Posterior vena cava (tissue), 2 donors: ENCODE measurements around the gene MEF2C. TPM values are rescaled to one million over a fixed set of nuclear protein-coding genes. Genes with fewer than 3 reads are reported as not detected.

Source experiments
- DNase-seq: peaks from one replicate; pipeline ENCODE4 v3.0.0-alpha.2; 2020; ENCODE audit warnings: low spot score
- intact Hi-C, 2 donors: fragments of 100-400 bp; cut with DNase I; formaldehyde crosslinking; loops; one replicate each; pipeline versions ENCODE4 v1.14.1 to v1.14.2; 2022 to 2023
- total RNA-seq, 2 donors: library from RNA; stranded (reverse); fragmentation: NEBNext Ultra II Directional; extraction: Animal tissue kit (Norgen Biotek cat#: 25700); gene quantifications; one replicate each; pipeline ENCODE4 v1.2.1, GENCODE V29; 2021
- donor health status: DM: yes; HTN: yes; CAD: no.
- donor health status: DM: yes; HTN: yes; CAD: no.

Gene MEF2C
- total RNA-seq, 2 donors from 2014 or later, result 86.7 to 94.1 TPM

DNA sequence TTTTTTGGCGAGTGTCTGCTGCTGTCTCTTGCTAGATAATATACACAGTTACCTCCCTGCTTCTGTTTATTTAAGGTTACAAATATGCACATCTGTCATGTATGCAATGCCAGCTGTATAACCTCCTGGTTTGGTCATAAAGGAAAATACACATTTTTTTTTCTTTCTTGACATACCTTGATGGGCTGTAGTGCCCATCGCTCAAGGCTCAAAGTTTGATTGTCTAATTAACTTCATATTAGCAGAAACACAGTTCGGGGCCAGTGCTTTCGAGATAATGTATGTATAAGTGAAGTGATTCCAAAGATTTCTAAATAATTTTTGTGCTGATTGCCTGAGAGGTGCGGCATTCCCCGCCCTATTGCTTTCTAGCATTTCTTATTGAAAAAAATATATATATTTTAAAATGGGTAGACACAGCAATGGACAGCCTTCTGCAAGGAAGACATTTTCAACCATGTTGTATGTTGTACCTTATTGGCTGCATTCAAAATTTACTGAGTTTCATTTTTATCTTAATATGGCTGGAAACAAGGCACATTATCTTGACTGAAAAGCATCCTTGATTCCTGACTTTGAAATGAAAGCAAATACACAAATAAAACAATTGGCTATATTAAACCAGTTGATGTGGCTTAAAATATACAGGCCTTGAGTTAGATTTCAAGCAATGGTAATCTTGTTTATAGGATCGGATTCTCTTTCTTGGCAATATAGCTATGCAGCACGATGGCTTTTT lies 206.2 kb downstream of the MEF2C start:
- intact Hi-C loops, result loop anchor here in 1 of 2 donors (10.0 kb wide), 1 partner anchor 532 kb away; no protein-coding TSS in a partner anchor

DNA sequence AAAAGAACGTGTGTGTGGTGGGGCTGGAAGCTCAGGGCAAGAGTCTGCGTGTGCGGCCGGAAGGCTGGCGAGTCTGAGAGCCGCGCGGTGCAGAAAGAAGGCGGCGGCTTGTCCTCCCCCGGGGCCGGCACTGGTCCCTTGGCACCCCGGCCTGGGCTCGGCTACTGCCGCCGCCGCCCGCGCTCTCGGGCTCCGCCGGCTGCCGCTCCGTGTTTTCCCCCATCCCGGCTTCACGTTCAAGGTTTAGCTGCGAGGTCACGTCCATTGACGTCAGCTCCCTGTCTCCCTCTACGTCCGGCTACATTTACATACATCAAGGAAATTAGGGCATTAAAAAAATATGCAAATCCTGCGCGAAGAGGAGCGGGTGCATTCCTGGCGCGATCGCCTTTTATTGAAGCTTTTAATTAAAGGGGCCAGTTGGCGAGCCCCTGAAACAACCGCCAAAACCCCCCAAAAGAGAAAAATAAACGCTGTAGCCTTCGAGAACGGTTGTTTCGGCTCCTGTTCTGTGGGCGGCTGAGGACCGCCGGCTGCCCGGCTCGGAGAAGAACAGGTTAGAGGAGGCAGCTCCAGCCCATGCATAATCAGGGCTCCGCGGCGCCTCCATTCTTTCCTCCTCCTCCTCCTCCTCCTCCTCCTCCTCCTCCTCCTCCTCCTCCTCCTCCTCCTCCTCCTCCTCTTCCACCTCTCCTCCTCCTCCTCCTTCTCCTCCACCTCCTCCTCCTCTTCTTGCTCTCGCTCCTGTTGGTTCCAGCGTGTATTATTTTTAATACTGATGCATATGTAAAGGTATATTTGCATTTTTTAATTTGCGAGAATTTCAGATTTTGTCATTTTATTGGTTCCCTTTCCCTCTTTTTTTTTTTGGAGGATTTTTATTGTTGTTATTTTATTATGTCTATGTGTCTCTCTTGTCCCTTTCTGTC lies 207.0 kb downstream of the MEF2C start:
- intact Hi-C loops, result loop anchor here in 1 of 2 donors (10.0 kb wide), 1 partner anchor 531 kb away; no protein-coding TSS in a partner anchor

More for the DNA sequence above, 206.2 kb downstream of the MEF2C start:
- no peak for DNase-seq

DNA sequence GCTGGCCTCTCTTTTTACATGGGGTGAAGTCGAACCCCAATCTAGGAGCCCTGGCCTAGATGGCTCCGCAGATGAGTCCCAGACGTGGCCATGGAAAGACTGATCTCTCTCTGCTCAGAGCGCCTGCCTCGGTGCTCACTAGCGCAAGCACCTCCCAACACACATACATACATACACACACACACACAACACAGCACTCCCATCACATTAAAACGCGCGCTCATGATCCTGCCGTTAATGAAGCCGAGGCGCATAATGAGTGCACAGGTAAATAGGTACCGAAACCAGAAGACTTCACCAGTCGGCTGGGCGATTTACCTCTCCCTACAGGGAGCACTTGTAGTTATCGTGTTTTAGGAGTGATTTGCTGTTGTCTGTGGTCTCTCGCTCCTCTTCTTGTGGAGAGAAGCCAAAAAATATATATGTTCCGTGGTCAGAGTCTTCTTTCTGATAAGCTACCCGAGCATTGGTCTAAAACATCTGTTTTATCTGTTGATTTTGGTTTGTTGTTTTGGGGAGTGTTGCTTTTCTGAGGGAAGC lies 207.7 kb downstream of the MEF2C start:
- intact Hi-C loops, result loop anchor here in 1 of 2 donors (10.0 kb wide), 1 partner anchor 530 kb away; no protein-coding TSS in a partner anchor

More for the DNA sequence above, 207.0 kb downstream of the MEF2C start:
- DNase-seq, result peak; percentile 70

DNA sequence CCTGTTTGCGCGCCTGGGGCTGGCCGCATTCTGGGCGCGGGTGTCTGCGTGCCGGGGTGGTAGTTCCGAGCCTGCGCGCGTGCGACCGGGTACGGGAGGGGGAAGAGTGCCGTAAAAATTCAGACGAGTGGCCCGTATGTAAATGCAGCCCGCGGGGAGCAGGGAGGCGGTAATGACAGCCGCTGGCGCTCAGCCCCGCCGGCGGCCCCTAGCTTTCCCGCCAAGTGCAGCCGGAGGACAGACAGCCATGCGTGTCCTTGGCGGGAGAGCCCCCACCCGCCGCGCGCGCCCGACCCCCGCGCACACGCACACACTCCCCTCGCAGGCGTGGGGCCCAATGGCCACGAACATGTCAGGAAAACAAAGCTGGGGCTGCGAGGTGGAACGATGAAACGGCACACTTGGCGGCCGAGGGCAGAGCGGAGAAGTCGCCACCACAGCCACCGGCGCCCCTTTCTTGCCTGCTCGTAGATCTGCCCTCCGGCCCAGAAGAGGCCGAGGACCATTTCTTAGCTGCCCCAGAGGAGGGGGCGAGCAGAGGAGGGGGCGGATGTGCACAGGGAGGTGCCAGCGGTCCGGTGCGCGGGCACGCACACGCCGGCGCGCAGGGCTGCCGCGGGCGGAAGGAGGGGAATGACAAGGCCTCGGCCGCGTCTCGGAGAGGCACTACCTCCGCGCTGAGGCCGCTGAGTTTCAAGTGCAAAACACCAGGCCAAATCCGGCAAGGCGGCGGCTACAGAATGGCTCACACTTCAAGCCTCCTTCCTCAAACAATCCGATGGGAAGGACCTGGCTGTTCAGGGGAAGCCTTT lies 208.4 kb downstream of the MEF2C start:
- intact Hi-C loops, result loop anchor here in 1 of 2 donors (10.0 kb wide), 1 partner anchor 530 kb away; no protein-coding TSS in a partner anchor
- peak; percentile 79 for DNase-seq

More for the DNA sequence above, 207.7 kb downstream of the MEF2C start:
- peak; percentile 47 for DNase-seq

DNA sequence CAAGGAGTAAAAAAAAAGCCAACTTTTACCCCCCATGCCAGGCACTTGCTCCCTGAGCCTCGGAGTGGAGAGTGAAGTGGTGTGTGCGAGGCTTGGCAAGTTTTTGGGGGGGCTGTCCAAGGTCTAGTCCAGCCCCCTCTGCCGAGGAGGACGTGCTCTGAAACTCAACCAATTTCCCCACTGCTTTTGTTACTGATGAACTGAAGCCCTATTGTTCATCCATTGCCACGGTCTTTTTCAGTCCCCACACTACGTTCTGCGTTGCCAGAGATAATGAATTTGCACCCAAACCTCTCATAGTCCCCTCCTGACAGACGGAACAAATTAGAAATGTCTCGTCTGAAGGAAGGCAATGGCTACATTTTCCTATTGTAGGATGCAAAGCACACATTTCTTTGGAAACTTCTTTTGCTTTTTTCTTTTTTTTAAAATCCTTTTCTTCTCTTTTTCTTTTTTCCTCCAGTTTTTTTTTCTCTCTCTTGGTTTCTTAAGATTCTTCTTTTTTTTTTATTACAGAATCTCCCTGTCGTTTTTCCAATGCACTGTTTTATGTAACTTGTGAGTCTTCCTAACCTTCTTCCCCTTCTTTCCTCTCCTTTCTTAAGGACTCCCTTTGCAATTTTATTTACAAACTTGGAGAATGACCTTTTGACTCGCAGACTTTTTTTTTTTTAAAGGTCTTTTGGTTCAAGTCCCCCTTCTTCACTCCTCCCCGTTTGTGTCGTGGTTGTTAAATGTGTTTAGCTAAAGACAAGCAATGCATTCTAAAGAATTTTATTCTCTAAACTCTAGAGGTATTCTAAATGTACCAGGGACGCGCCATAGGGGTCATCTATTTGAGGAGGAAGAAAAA lies 209.5 kb downstream of the MEF2C start:
- intact Hi-C loops, result loop anchor here in 1 of 2 donors (10.0 kb wide), 1 partner anchor 529 kb away; no protein-coding TSS in a partner anchor
- no peak for DNase-seq

DNA sequence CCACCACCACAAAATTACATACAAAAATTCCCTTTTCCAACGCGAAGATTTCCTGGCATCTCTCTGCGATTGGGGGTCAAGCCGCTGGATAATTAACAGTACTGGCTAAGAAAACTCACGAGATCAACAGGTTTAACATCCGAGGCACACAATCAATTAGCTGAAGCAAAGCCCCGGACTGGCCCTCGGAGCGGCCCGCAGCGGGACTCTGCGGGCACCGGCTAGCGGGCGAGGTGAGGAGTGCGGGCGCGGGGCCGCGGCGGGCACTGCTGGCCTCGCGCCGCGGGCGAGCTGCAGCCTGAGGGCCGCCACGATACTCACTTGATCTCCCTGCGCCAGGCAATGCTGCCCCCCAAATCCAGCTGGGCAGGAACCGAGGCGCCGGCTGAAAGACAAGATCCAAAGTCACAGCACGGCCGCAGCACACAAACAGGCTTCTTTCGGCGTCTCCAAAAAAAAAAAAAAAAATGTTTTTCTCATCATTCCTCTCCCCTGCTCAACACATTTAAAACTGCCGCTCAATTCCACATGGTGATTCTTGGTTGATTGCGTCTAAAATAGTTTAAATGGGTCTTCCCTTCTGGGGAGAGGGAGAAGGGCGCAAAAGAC lies 210.2 kb downstream of the MEF2C start:
- intact Hi-C loops, result loop anchor here in 1 of 2 donors (10.0 kb wide), 1 partner anchor 528 kb away; no protein-coding TSS in a partner anchor
- no peak for DNase-seq

DNA sequence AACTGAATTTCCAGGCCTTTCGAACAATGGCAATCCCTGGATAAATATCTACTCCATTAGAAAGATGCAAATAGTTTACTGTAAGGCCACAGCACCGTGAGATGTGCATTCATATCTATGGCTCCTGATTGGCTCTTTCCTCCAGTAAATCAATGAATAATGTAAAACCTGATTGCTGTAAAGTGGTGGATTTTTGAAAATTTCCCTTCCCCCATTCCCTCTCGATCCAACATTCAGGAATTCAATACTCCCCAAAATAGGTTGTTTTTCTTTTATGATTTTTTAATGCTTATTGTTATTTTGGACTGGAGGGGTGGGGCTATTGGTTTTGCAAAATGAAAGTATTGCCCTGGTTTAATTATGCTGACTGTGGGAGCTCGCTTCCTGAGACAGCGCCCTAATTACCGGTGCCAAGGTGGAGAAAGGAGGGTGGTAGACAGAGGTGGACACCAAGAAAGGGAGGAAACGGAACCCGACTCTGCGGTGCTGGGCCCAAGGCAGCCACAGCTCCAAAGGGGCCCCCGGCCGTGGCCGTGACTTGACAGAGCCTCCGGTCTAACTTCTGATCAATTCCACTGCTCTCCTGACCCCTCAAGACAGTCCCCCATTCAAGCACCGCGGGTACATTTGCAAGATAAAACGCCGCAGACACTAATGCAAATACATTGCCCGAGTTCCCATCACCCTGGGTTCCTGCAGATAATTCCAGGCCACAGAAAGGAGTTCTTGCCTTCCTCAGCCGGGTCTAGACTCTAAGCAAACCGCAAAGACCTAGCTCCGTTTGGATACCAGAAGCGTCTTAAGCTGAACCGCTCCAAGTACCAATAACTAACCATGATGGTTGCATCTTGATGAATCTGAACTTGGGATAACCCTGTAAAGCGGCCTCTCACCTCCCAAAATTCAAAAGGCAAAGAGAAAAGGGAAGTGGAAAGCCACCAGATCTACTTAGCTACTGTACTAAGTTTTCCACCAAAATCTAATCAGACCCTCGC lies 211.2 kb downstream of the MEF2C start:
- DNase-seq, result no peak
- intact Hi-C loops, result loop anchor here in 1 of 2 donors (10.0 kb wide), 1 partner anchor 527 kb away; no protein-coding TSS in a partner anchor

DNA sequence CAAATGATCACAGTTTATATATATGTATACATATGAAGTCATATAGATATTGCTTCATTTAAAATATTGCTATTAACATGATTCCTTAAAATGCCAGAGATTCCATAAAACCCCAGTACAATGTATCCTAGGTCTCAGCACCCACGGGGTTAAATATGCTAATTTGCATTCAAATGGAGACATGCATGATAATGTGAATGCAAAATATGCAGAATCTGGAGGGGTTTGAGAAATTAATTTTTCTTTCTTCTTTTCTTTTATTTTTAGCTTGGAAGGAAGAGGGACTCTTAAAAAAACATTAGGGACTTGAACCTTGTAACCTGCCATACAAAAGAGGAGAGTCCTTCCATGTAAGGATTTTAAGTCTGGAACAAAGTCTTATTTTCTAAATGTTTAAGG lies 211.9 kb downstream of the MEF2C start:
- DNase-seq, result no peak
- intact Hi-C loops, result loop anchor here in 1 of 2 donors (10.0 kb wide), 1 partner anchor 526 kb away; no protein-coding TSS in a partner anchor

DNA sequence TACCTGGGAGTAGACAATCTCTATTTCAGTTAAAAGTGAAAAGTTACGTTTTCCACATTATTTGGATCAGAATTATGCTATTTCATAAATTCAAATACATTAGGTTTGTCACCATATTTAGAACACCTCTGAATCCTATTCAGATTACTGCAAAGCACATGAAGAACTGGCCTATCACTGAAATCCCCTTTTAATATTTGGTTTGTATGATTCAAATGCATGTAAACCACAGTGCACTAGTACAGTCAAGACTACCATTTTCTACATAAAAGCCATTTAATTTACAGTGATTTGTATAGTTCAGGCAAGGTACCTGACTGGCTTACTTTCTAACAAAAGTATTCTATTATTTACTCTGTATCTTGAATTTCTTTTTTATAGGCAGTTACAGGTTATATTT lies 212.5 kb downstream of the MEF2C start:
- intact Hi-C loops, result loop anchor here in 1 of 2 donors (10.0 kb wide), 1 partner anchor 526 kb away; no protein-coding TSS in a partner anchor
- DNase-seq, result no peak

DNA sequence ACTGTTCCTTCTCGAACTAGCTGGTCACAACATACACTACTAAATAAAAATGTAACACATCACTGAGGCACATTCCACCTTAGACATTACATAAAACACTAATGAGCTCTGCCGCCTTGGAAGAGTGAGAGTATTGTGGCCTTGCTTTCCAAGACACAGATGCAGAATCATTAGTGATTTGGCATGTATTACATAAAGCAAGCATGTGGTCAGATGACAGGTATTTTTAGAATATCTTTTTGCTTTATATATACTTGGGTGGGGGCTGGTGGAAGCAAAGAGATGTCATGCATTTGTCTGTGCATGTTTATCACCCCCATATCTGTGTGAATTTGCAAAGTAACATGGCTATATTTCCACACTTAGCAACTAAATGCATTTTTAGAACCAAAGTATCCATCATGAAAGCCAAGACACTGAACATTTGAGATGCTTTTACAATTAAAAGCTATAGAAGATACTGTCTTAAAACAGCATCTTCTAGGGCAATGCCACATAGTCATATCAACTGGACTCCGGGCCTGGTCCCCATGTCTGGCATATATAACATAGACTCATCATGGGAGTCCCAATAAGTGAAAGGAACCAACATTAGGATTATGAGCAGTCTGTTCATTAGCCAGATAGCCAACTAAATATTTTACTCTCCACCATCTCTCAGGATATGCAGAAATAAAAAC lies 213.5 kb downstream of the MEF2C start:
- DNase-seq, result no peak
- intact Hi-C loops, result loop anchor here in 1 of 2 donors (10.0 kb wide), 1 partner anchor 525 kb away; no protein-coding TSS in a partner anchor

DNA sequence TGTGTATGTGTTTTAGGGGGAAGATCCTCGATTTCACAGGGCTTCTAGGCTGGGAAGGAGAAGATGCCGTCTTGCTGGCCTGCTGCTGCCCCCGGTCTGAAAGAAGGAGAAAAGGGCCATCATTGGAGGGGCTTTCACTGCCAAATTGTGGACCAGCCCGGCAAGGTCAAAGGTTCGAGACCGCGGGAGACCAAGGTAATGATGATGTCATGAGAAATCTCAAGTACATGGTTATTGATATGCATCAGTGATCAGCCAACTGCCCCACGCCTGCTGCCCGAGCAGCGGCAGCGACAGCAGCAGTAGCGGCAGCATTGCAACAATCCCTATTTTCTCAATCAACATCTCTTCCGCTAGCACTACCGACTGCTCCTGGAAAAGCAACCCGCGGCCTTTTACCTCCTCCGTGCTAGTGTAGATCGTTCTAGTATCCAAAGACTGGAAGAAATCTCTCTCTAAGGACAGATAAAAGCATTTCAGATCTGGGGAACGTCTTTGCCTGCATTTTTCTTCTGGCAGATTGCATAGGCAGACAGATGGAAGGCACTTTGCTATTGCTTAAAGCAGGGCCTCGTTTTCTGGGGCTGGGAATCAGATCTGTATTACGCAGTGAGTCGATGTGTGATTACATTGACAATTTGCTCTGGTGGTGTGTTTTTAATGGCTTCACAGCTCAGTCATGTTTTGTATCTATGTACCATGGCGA lies 215.3 kb downstream of the MEF2C start:
- intact Hi-C loops, result no loop called here

More for the DNA sequence above, 215.3 kb downstream of the MEF2C start:
- no peak for DNase-seq
